HG03378 (cell line): ENCODE results near the gene SEMA4D.

Source experiments
- ATAC-seq: cut with Tn5 transposase; IDR thresholded peaks from one replicate; pipeline ENCODE4 v1.9.1; 2021; ENCODE audit warnings: mild to moderate bottlenecking, moderate library complexity; ENCODE audit not compliant: unreplicated experiment

The SEMA4D gene

GRCh38 chr9:89414670-89415324 lies 83.1 kb downstream of the SEMA4D start:
- no peak for ATAC-seq

DNA sequence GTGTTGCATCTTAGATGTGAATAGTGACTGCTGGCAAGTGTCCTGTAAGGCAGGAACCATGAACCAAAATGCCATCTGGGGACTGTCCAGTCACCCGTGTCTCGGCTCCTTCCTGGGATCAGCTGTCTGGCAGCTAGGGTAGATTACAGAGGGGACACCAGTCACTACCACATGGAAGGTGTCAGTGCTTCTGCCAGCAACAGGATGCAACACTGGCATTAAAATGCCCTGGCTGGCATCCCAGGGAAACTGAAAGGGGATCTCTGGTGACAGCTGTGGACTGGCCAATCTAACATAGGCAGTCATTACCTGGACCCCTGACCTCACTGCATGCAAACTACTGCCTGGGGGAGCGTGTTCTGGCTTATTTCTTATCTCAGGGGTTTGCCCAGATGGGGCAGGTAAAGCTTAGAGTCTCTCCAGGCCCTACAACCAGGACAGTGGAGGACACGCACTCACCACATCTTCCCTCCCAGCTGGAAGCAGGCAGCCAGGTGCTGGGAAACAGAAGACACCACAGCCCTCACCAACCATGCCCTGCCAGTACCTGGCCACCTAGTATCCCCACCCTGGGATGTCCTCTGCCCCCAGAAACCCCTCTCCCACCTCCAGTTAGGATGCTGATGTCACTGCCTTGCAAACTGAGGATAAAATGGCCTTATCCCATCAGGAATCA lies 83.8 kb downstream of the SEMA4D start:
- no peak for ATAC-seq

- ATAC-seq: no peak
These were observed 85.0 kb downstream of the SEMA4D start for GRCh38 chr9:89412951-89413350.

GRCh38 chr9:89412541-89412940 lies 85.4 kb downstream of the SEMA4D start:
- ATAC-seq: no peak

- no peak for ATAC-seq
These were observed 86.2 kb downstream of the SEMA4D start for GRCh38 chr9:89411759-89412158.

GRCh38 chr9:89410641-89411350 lies 87.1 kb downstream of the SEMA4D start:
- ATAC-seq: peak; percentile 45

- ATAC-seq: no peak
These were observed 87.9 kb downstream of the SEMA4D start for GRCh38 chr9:89410022-89410421.

DNA sequence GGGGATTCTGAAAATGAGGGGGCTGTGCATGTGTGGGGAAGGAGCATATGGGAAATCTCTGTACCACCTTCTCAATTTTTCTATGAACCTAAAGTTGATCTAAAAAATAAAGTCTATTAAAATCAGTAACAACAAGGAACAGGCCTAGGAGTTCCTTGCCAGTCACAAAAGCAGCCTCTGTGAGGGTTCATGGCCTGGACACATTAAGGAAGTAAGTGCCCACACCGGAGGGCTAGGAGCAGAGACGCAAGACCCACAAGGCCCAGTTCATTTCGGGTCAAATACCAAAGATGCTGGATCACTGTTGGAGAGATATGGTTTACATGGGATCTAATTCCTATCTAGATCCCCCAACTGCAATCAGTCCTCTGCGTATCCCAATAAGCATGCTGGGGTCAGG lies 88.4 kb downstream of the SEMA4D start:
- ATAC-seq: no peak

- no peak for ATAC-seq
These were observed 89.2 kb downstream of the SEMA4D start for GRCh38 chr9:89408628-89409101.

DNA sequence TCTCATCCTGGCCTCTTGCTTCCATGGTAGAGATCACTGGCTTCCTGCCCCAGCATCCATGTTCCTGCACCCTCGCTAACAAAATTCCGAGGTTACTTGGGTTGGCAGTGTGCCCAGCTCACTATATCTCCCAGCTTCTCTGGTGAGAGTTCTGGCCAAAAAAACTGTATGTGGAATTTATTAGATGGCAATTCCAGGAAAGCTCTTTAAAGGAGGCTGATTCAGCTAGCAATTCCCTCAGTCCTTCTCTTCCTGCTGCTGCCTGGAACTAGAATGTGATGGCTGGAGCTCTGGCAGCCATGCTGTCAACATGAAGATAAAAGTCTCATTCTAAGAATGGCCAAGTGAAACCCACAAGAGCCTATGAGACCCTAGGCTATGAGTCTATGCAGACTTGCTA lies 90.8 kb downstream of the SEMA4D start:
- ATAC-seq: no peak

DNA sequence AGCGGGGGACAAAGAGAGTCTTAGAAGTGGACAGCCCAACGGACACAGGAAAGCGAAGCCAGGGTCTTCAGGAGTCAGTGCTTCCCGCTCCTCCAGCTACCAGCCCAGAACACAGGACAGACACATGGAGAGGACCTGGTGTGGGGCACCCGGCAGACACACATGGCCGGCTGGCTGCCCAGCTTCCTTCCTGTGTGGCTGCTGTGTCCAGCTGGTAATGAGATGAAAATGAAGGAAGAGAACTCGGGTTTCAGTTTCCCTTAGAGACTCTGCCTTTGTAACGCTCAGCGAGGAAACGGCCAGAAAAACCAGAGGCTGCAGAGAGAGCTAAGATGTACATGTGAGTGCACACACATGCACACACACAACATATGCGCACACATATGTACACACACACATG lies 92.1 kb downstream of the SEMA4D start:
- peak; percentile 49 for ATAC-seq

DNA sequence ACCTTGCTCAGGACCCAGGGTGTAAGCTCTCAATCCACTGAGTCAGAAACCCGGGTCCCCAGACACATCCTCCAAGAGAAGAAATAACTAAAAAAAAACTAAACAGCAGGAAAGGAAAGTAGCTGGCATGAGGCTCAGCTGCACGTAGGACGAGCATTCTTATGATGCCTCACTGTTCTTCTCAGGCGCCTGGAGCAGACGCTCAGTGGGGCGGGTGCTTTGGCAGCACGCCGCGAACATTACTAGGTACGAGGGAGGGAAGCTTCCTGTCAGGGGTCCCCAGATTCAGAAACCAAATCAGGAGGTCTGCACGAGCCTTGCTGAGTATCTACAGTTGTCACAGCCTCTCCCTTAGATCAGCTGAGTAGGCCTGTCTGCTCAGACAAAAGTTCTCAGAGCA lies 93.8 kb downstream of the SEMA4D start:
- no peak for ATAC-seq

GRCh38 chr9:89402695-89403427 lies 95.1 kb downstream of the SEMA4D start:
- ATAC-seq: no peak

DNA sequence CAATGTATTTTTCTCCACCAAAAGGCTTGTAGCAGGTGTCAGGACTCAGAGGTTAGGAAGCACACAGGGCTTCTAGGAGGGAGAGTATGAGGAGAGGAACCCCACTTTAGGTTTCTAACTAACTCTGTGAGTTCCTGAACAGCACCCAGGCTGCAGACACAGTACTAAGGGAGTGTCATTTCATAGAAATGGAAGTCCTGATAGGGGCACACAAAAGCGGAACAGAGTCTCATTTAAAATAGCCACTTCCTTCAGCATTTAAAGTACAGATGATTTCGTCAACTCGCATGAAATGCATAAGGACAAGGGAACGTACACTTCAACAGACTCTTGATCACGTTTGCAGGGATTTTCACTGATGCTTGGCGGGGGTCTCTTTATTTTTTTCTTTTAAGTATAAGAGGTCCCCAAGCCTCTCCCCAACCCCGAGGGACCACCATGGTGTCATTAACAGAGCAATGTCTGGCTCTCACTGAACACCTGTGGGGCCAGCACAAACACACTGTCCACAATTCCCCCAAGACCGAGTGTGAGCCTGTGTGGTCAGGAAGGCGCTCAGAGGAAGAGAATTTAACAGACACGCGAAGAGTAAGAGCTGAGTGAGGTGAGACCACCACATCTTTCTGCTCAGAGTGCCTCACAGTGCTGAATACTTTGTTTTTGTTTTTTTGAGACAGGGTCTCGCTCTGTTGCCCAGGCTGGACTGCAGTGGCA lies 97.4 kb downstream of the SEMA4D start:
- ATAC-seq: peak; percentile 85

- ATAC-seq: no peak
These were observed 99.3 kb downstream of the SEMA4D start for GRCh38 chr9:89398621-89399020.

GRCh38 chr9:89397471-89397870 lies 100.4 kb downstream of the SEMA4D start:
- ATAC-seq: no peak

DNA sequence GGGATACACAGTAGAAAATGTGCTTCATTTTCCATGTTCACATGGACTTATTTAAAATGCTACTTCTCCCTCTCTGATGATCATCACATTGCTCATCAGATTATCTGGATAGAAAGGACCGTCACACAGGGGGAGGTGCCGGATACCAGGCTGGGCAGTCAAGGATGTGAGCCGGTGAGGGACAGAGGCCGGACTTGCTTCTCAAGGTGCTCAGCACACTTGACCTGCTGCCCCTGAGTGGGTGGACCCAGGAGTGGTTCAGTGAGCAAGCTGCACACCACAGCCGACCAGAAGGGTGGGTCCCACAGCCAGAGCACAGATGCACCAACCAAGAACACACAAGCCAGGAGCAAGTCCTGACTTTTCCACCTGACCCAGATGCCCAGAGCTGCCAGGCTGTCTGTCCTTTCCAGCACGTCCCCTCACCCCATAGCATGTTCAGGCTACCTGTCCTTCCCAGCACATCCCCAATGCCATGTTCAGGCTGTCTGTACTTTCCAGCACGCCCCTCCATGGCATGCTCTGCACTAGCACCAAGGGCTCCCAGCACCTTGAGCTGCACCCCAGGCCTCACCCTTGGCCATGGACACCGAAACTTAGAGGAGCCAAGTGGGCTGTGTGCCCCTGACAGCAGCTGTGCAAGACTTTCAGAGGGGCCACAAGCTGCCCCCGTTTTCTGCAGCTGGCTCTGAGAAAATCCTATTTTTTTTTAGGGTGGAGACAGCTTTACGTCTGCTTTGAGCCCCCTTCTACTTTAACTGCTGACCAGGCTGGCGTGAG lies 101.8 kb downstream of the SEMA4D start:
- ATAC-seq: no peak

GRCh38 chr9:89394412-89394811 lies 103.5 kb downstream of the SEMA4D start:
- no peak for ATAC-seq

DNA sequence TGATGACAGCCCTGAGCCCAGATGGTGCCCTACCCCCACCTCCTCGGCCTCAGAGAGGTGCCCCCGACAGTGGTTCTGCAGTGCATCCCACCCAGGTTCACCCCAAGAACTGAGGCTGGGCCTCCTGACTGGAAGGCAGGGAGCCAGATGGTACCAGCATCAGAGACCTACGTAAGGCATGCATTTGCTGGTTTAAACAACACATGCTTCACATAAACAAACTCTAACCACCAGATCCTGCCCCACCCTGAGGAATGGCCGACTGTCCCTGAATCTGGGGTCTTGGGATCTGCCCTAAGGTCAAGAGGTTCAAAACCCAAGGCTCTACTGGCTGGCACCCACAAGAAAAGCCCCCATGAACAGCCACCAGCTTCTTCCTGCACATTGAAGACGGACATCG lies 106.3 kb downstream of the SEMA4D start:
- no peak for ATAC-seq

- no peak for ATAC-seq
These were observed 107.3 kb downstream of the SEMA4D start for GRCh38 chr9:89390578-89391116.
